Activated naive CD8-positive, alpha-beta T cell treated with anti-CD3 and anti-CD28 coated beads, Interleukin-2, amount 50 U/mL, for 24 hours (primary cell): Measurements from ENCODE around the gene GSTA3.
"Not testable (repeated sequence)": the region's sequence is repeated elsewhere in the genome, so short reads cannot be mapped to it uniquely, and the experiment has no call there.

Experiments used
- ATAC-seq: fragments of 150-1000 bp; cut with Tn5 transposase; one replicate; pipeline ENCODE4 v1.10.0; 2021
- DNase-seq: peaks from one replicate; pipeline ENCODE4 v3.0.0; 2021
- H3K27ac Mint-ChIP-seq: one replicate; pipeline ENCODE4 v1.8.0; 2021; ENCODE audit warnings: mild to moderate bottlenecking, mixed read lengths
- H3K27me3 Mint-ChIP-seq: one replicate; pipeline ENCODE4 v1.8.0; 2021; ENCODE audit warnings: mixed read lengths
- H3K36me3 Mint-ChIP-seq: one replicate; pipeline ENCODE4 v1.8.0; 2021; ENCODE audit warnings: low read depth, mixed read lengths
- H3K4me1 Mint-ChIP-seq: one replicate; pipeline ENCODE4 v1.8.0; 2021; ENCODE audit warnings: mixed read lengths
- H3K4me3 Mint-ChIP-seq: one replicate; pipeline ENCODE4 v1.8.0; 2021; ENCODE audit warnings: mild to moderate bottlenecking, moderate library complexity, mixed read lengths
- H3K9me3 Mint-ChIP-seq: one replicate; pipeline ENCODE4 v1.8.0; 2021; ENCODE audit warnings: mixed read lengths

Gene GSTA3

GRCh38 chr6:52858416-52858815 lies 51.1 kb downstream of the GSTA3 start:
- DNase-seq: no peak
- Mint-ChIP-seq H3K36me3 (no peaks in the 10 kb centered on the region), H3K27ac (no peak overlapping the region), H3K9me3 (no peaks in the 10 kb centered on the region), H3K27me3 (peaks cover 45% of the 10 kb centered on the region), H3K4me1 (no peaks in the 10 kb centered on the region), H3K4me3 (no peak overlapping the region)
- no peak for ATAC-seq

- H3K27ac Mint-ChIP-seq, DNase-seq, H3K9me3 Mint-ChIP-seq, ATAC-seq, H3K36me3 Mint-ChIP-seq, H3K4me1 Mint-ChIP-seq, H3K4me3 Mint-ChIP-seq: not testable (repeated sequence)
- H3K27me3 Mint-ChIP-seq: peaks cover 48% of the 10 kb centered on the region
Observed at GRCh38 chr6:52856137-52856536, 53.4 kb downstream of the GSTA3 start.

GRCh38 chr6:52849137-52849536 lies 60.4 kb downstream of the GSTA3 start:
- no peak for ATAC-seq
- Mint-ChIP-seq H3K36me3 (no peaks in the 10 kb centered on the region), H3K9me3 (no peaks in the 10 kb centered on the region), H3K27ac (no peak overlapping the region), H3K4me1 (no peaks in the 10 kb centered on the region), H3K27me3 (peaks cover 17% of the 10 kb centered on the region), H3K4me3 (no peak overlapping the region)
- DNase-seq: no peak
